Kidney (tissue), 22 donors: Measurements from ENCODE around the gene ZSCAN18. TPM values are rescaled to one million over a fixed set of nuclear protein-coding genes. Genes with fewer than 3 reads are reported as not detected.
A peak's percentile ranks its signal among the peaks of the same experiment; 100 is the strongest.
"Not testable (repeated sequence)": the region's sequence is repeated elsewhere in the genome, so short reads cannot be mapped to it uniquely, and the experiment has no call there.

Experiments
- DNase-seq, 5 donors: peaks; one replicate each; pipeline ENCODE4 v3.0.0-alpha.2; 2013 to 2020
- FAIRE-seq: peaks from 2 replicates; lab custom pipeline; 2012; peaks lifted over from hg19 to GRCh38; lab: Jason Lieb, UNC
- H3K27ac ChIP-seq, 2 donors: one replicate each; pipeline ENCODE4 v1.7.0; 2013; ENCODE audit warnings: low read depth in 2 of 2, low read length in 2 of 2, inconsistent platforms in 1 of 2
- H3K27me3 ChIP-seq: one replicate; pipeline ENCODE4 v1.7.1; 2013; ENCODE audit warnings: low read length, inconsistent platforms; ENCODE audit not compliant: control insufficient read depth, insufficient read depth
- H3K36me3 ChIP-seq, 3 donors: one replicate each; pipeline versions ENCODE4 v1.7.0 to v1.7.1; 2013; ENCODE audit warnings: low read length in 3 of 3, control low read depth in 1 of 3, inconsistent platforms in 1 of 3; ENCODE audit not compliant: insufficient read depth in 3 of 3, control insufficient read depth in 2 of 3
- H3K4me1 ChIP-seq, 3 donors: one replicate each; pipeline versions ENCODE4 v1.7.0 to v1.7.1; 2013; ENCODE audit warnings: low read length in 3 of 3, inconsistent platforms in 1 of 3, low read depth in 1 of 3; ENCODE audit not compliant: control insufficient read depth in 2 of 3, insufficient read depth in 2 of 3
- H3K4me3 ChIP-seq, 3 donors: one replicate each; pipeline versions ENCODE4 v1.7.0 to v1.8.1; 2013; ENCODE audit warnings: low read length in 3 of 3, control low read depth in 1 of 3, inconsistent platforms in 1 of 3
- H3K9ac ChIP-seq, 3 donors: one replicate each; pipeline versions ENCODE4 v1.7.0 to v1.7.1; 2013; ENCODE audit warnings: low read length in 3 of 3, control low read depth in 1 of 3, inconsistent platforms in 1 of 3
- H3K9me3 ChIP-seq, 3 donors: one replicate each; pipeline versions ENCODE4 v1.7.0 to v1.7.1; 2013; ENCODE audit warnings: low read length in 3 of 3, control low read depth in 1 of 3, inconsistent platforms in 1 of 3; ENCODE audit not compliant: control insufficient read depth in 2 of 3, insufficient read depth in 1 of 3
- intact Hi-C: fragments of 100-400 bp; cut with DNase I; formaldehyde crosslinking; loops from one replicate; pipeline ENCODE4 v1.11.1; 2022
- long read RNA-seq, 10 donors: library from polyadenylated mRNA in 1 of 10; unstranded in 1 of 10; transcript quantifications; one replicate each; pipeline ENCODE4 v2.0.0 and lab custom pipeline, GENCODE V29; 2021 to 2026
- polyA plus RNA-seq: library from polyadenylated mRNA; stranded (reverse); fragments of 350-450 nt; fragmentation: Illumina TruSeq; extraction: RNeasy Lipid Tissue Mini Kit (QIAGEN cat#74804); gene quantifications from one replicate; pipeline ENCODE4 v1.2.3, GENCODE V29; 2014; ENCODE audit warnings: low read depth, low replicate concordance; ENCODE audit not compliant: insufficient read depth
- total RNA-seq: library from RNA; stranded (reverse); fragmentation: NEBNext Ultra II Directional; extraction: Animal tissue kit (Norgen Biotek cat#: 25700); gene quantifications from one replicate; pipeline ENCODE4 v1.2.1, GENCODE V29; 2021
- TF ChIP-seq, protein P1 (sequence below): IDR thresholded peaks from 3 replicates; pipeline ENCODE4 v1.5.1; 2012; ENCODE audit warnings: mild to moderate bottlenecking, moderate library complexity, borderline replicate concordance; ENCODE audit not compliant: insufficient read depth; ENCODE audit errors: extremely low read depth
- donor health status: control.
- donor health status: control.
- donor health status: control.
- donor health status: control.
- donor health status: control.
- donor health status: DM: yes; HTN: yes; CAD: no.
- donor health status: Normal renal cell carcinoma (clear cell type).

ZSCAN18 gene, protein sequence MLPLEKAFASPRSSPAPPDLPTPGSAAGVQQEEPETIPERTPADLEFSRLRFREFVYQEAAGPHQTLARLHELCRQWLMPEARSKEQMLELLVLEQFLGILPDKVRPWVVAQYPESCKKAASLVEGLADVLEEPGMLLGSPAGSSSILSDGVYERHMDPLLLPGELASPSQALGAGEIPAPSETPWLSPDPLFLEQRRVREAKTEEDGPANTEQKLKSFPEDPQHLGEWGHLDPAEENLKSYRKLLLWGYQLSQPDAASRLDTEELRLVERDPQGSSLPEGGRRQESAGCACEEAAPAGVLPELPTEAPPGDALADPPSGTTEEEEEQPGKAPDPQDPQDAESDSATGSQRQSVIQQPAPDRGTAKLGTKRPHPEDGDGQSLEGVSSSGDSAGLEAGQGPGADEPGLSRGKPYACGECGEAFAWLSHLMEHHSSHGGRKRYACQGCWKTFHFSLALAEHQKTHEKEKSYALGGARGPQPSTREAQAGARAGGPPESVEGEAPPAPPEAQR
- 103 TPM for total RNA-seq
- polyA plus RNA-seq = 73.2 TPM
- long read RNA-seq, donor 1, full-length matches to known transcripts = 14 of 23 reads
- long read RNA-seq, donor 1, partial matches to known transcripts = 0 of 23 reads
- long read RNA-seq, donor 1, other reads (novel, unspliced or antisense) = 9 of 23 reads
- long read RNA-seq, donor 2, full-length matches to known transcripts = 11 of 11 reads
- long read RNA-seq, donor 2, partial matches to known transcripts = 0 of 11 reads
- long read RNA-seq, donor 2, other reads (novel, unspliced or antisense) = 0 of 11 reads
- long read RNA-seq, donor 3, full-length matches to known transcripts = 20 of 27 reads
- long read RNA-seq, donor 3, partial matches to known transcripts = 7 of 27 reads
- long read RNA-seq, donor 3, other reads (novel, unspliced or antisense) = 0 of 27 reads
- long read RNA-seq, donor 4, full-length matches to known transcripts = 15 of 15 reads
- long read RNA-seq, donor 4, partial matches to known transcripts = 0 of 15 reads
- long read RNA-seq, donor 4, other reads (novel, unspliced or antisense) = 0 of 15 reads
- long read RNA-seq, donor 5 = 0 reads
- long read RNA-seq, donor 6, partial matches to known transcripts = 0 of 6 reads
- long read RNA-seq, donor 6, other reads (novel, unspliced or antisense) = 0 of 6 reads
- long read RNA-seq, donor 7, transcript ZSCAN18-217 (7 exons, 2,190 nt) = major isoform, 43 of 135 reads
- long read RNA-seq, donor 7, transcript ZSCAN18-209 (4 exons, 2,429 nt) = minor isoform, 5 of 135 reads
- long read RNA-seq, donor 7, partial matches to known transcripts = 18 of 135 reads
- long read RNA-seq, donor 7, other reads (novel, unspliced or antisense) = 68 of 135 reads
- long read RNA-seq, donor 8, transcript ZSCAN18-217 (7 exons, 2,190 nt) = major isoform, 5 of 15 reads
- long read RNA-seq, donor 8, partial matches to known transcripts = 0 of 15 reads
- long read RNA-seq, donor 8, other reads (novel, unspliced or antisense) = 5 of 15 reads
- long read RNA-seq, donor 9, transcript ZSCAN18-217 (7 exons, 2,190 nt) = major isoform, 5 of 6 reads
- long read RNA-seq, donor 9, partial matches to known transcripts = 0 of 6 reads
- long read RNA-seq, donor 9, other reads (novel, unspliced or antisense) = 0 of 6 reads
- long read RNA-seq, donor 10, full-length matches to known transcripts = 17 of 33 reads
- long read RNA-seq, donor 10, partial matches to known transcripts = 16 of 33 reads
- long read RNA-seq, donor 10, other reads (novel, unspliced or antisense) = 0 of 33 reads

DNA sequence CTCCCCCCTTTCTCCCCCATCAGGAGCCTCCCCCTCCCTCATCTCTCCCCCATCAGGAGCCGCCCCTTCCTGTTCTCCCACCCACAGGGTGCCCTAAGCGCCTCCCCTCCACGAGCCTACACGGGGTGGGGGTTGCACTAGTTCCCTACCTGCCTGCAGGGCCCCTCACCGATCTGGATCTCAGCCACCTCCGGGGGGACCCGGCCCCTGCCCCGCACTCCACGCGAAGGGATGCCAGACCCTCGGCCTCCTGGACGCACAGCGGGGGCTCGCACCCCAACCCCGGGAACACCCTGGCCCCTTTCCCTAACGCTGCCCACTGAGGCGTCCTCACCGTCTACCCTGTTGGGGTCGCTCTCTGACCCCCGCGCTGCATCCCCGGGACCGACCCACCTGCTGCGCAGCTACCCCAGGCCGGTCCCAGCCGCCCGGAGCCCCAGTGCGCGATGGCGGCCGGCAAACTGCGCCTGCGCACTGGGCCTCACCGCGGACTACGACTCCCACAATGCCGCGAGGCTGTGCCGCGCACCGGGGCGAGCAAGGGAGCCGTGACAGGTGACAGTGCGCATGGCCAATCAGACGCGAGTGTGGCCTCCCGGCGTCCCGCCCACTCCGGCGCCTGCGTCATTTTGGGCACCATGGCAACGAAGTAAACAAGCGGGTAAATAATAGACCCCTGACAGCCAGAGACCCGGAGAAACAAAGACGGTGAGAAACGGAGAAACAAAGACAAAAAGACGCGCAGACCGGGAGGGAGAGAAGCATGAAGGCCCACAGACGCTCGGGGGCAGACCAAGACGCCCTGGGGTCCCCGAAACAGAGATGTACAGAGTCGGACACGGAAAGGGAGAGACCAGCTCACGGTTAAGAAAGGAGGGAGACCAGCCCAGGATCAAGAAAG lies at the start of gene ZSCAN18:
Gene ZSCAN18, minus strand, starts transcription at position 451 of the 901 bp plus-strand sequence. CDS start 7,964 bp downstream, outside the sequence.
- Histone ChIP-seq H3K27ac (peak within 1 kb of the TSS; percentile 96 to 97), H3K4me3 (peak within 1 kb of the TSS; percentile 83 to 94 (median 92)), H3K9ac (peak within 1 kb of the TSS; percentile 81 to 98 (median 95)), H3K4me1 (peaks cover 0 to 6% (median 0%) of the 10 kb centered on the region in 3 donors), H3K36me3 (no peaks in the 10 kb centered on the region), H3K9me3 (peaks cover 1 to 4% (median 3%) of the 10 kb centered on the region in 3 donors), H3K27me3 (no peaks in the 10 kb centered on the region)
- FAIRE-seq (peak; percentile 57), DNase-seq (peak; percentile 99 to 100 (median 100))
- TF ChIP-seq, protein P1, sequence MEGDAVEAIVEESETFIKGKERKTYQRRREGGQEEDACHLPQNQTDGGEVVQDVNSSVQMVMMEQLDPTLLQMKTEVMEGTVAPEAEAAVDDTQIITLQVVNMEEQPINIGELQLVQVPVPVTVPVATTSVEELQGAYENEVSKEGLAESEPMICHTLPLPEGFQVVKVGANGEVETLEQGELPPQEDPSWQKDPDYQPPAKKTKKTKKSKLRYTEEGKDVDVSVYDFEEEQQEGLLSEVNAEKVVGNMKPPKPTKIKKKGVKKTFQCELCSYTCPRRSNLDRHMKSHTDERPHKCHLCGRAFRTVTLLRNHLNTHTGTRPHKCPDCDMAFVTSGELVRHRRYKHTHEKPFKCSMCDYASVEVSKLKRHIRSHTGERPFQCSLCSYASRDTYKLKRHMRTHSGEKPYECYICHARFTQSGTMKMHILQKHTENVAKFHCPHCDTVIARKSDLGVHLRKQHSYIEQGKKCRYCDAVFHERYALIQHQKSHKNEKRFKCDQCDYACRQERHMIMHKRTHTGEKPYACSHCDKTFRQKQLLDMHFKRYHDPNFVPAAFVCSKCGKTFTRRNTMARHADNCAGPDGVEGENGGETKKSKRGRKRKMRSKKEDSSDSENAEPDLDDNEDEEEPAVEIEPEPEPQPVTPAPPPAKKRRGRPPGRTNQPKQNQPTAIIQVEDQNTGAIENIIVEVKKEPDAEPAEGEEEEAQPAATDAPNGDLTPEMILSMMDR = no peak
- intact Hi-C loops = no loop called here

DNA sequence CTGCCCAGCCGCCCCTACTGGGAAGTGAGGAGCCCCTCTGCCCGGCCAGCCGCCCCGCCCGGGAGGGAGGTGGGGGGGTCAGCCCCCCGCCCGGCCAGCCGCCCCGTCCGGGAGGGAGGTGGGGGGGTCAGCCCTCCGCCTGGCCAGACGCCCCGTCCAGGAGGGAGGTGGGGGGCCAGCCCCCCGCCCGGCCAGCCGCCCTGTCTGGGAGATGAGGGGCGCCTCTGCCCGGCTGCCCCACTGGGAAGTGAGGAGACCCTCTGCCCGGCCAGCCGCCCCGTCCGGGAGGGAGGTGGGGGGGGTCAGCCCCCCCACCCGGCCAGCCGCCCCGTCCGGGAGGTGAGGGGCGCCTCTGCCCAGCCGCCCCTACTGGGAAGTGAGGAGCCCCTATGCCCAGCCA lies 49.4 kb upstream of the ZSCAN18 start:
- DNase-seq, H3K4me3 ChIP-seq, intact Hi-C loops, H3K4me1 ChIP-seq, H3K36me3 ChIP-seq, H3K27ac ChIP-seq, FAIRE-seq, H3K27me3 ChIP-seq, H3K9ac ChIP-seq: not testable (repeated sequence)
- peaks cover 2 to 19% (median 7%) of the 10 kb centered on the region in 3 donors for H3K9me3 ChIP-seq

DNA sequence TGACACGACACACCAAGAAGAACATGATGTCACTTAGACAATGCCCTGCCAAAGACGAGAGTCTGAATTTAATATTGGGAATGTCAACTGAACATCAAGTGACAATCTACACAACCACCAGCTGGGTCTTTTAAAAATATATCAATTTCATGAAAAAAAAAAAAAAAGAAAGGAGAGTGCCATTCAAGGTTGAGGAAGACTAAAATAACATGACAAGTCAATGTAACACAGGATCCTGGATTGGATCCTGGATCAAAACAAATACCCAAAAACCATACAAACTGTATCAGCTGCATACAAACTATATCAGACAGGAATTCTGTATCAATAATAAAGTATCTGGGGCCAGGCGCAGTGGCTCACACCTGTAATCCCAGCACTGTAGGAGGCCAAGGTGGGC lies 47.8 kb upstream of the ZSCAN18 start:
- peaks cover 0 to 3% (median 0%) of the 10 kb centered on the region in 3 donors for H3K4me1 ChIP-seq
- H3K9me3 ChIP-seq = peaks cover 8 to 30% (median 10%) of the 10 kb centered on the region in 3 donors
- H3K9ac ChIP-seq = no peak overlapping the region
- no peak overlapping the region for H3K27ac ChIP-seq
- no peaks in the 10 kb centered on the region for H3K27me3 ChIP-seq
- FAIRE-seq (no peak), DNase-seq (no peak)
- TF ChIP-seq, protein P1 = no peak
- no peak overlapping the region for H3K4me3 ChIP-seq
- intact Hi-C loops = no loop called here
- H3K36me3 ChIP-seq = peaks cover 4 to 18% (median 6%) of the 10 kb centered on the region in 3 donors
